GM18526 (cell line): Measurements from ENCODE around the gene FBXL4.

Experiments
- POLR2A ChIP-seq: IDR thresholded peaks from 3 replicates; pipeline ENCODE4 v1.6.1; 2011; ENCODE audit not compliant: insufficient read length; ENCODE audit errors: extremely low read depth

FBXL4 gene

DNA sequence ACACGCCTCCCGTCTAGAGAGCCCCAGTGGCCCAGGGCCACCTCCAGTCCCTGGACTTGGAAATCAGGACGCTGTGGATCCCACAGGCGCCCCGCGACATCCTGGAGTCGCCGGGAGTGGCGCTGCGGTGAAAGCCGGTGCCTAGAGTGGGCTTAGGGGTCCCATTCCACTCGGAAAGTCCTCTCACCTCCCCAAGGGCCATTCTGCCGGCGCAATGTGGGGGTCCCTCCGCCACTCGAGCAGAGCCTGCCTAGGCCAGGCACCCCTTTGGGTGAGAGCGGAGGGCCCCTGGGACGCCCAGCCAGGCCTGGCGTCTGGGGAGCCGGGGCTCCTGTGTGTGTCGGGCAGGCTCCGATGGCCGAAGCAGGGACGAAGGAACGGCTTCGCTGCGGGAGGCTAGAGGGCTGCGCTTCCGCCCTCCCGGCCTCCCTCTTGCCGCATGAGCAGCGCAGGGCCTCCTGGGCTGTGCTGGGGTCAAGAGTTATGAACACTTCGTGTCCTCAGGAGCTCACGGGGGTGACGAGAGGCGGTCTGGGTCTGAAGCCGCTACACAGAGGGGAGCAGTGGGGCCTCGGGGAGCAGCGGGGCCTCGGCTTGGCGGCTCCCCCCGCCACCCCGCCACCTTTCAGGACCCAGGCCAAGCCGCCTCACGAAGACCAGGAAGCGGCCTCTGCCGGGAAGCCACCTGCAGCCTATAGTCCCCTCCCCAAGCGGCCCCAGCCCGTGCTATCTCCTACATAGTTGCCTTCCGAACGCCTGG, 99.8 kb downstream of the FBXL4 start:
- TF ChIP-seq POLR2A: no peak

DNA sequence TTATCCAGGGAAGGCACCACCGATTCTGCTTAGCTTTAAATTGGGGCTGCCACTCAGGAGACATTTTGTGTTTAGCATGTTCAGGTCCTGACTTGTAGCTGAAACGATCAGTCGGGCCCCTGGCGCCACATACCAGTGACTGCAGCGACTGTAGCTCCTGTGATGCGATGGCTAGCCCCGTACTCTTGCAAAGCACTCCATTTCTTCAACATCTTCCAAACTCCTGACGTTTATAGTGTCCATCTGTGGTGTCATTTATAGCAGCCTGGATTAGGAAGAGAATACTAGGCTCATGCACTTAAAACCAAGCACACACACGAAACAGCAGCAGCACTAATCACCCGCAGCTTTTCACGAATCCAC, 100.3 kb downstream of the FBXL4 start:
- TF ChIP-seq POLR2A: no peak

DNA sequence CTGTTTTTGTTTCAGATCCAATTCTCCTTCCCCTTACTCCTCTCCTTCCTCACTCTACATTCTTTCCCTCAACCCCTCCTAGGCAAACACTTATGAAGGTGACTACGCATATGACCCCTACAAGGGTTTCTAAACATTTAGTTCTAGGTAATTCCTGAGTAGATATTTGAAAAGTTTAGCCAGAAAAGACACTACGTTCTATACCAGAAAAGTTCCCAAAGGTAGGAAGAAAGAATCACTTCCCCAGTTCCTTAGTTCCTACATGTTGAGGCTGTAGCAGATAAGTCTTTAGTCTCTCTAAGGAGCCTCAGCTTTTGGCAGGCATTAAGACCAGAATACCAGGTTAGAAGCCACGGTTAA, 101.7 kb downstream of the FBXL4 start:
- no peak for TF ChIP-seq POLR2A

DNA sequence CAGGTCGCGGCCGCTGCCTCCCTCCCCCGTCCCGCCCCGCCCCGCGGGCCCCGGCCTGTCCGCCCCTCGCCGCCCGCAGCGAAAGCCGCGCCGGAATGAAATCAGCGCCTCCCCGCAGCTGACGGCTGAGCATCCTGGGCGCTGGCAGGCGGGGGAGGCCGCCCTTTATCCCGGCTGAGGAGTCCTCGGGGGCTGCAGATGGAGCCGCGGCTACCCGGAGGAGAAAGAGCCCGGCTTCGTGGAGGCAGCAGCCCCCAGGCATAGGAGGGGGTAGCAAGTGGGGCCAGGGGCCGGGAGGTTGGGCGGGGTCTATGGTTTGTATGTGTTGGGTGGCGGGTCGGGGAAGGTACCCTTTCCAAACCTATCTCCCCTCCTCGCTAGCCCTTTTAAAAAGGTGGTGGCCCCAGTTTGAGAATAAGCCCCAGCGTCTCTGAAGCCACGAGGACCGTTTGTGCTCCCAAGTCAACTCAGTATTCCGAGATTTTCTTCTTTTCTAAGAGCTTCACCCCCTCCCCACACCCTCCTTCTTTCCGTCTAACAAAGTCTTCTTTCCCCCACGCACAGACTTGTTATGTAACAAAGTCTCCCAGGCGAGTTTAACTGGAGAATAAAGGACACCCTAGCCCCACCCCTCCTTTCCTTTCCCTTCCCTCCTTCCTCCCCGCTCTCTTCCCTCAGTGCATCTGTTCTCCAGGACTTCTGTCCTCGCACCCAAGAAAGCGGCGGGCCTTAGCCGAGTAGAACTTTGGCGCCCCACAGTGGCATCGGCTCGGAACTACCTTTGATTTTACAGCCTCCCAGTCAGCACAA, 102.3 kb downstream of the FBXL4 start:
- no peak for TF ChIP-seq POLR2A

DNA sequence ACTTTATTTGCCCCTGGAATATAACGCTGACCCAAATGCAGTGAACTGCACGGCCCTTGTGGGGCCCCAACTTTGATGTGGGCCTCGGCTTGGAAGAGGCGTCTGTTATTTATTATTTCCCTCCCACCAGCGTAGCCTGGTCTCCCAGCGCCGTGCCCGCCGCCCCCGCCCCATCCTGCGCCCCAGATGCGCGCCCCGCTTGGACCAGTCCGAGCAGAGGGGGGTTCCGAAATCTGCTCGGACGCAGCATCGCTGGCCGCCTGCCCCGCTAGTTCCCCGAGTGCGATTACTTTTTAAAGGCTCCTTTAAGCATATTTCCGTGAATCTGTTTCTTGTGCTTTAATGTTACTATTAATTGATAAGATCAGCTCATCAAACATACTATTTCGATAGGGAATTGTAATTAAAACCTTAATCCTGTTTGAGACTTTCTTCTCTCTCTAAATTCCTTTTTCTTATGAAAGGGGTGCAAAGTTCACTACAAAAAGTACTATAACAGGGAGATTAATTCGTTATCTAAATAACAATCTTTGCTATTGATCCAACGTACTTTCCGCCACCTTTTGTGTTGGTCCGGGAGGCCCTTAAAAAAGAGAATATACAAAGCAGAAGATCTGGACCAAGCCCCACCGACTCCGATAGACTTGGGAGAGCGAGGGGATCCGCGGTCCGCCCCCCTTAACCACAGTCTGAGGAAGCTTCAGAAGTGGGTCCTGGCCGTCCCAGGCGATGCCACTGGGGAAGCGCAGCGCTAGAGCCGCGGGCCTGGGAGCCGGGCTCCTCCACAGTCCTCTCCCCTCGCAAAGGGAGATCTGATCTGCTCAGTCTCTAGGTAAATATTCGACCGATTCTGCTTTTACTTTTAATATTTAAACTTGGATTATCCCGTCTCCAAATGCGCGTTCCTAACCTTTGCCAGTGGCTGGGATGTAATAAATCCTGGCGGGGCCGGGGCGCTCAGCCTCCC, 103.2 kb downstream of the FBXL4 start:
- TF ChIP-seq POLR2A: no peak

DNA sequence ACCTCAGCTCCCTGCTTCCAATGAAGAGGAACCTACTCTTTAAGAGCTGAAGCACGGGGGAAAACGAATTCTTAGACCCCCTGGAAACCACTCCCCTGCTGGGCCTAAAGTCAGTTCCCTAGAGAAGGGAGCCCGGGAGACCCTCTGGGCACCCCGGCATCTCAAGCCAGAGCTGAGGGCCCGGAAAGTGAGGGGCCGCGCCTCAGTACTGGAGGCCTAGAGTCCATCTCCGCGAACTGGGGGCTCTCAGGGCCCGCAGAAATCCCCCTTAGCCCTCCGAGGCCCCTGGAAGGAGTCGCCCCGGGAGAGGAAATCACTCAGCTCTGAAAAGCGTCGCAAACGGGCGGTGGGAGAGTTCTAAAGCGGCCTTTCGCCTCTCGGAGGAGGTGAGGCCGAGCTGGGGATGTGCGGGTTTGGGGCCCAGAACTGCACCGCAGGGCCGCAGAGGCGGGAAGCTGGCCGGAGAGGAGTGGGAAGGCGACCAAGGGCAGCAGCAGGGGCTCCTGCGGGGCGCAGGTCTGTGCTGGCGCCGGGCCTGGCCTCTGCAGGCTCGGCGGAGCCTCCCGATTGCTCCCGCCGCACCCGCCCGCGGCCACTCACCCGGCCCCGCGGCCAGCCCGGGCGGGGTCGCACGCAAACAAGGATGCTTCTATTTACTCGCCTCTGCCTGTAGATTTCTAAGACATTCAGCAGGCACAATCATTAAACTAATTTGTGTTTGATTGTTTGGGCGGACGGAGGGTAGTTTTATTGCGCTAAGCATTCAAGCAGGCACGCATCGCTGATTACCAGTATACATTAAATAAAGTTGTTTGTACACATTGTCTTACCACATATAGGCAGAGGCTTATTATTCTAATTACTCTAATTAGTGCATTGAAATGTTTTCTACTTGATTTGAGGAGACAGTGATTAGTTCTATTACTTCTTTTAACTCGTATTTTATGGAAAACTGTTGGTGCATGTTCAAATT, 104.2 kb downstream of the FBXL4 start:
- no peak for TF ChIP-seq POLR2A

DNA sequence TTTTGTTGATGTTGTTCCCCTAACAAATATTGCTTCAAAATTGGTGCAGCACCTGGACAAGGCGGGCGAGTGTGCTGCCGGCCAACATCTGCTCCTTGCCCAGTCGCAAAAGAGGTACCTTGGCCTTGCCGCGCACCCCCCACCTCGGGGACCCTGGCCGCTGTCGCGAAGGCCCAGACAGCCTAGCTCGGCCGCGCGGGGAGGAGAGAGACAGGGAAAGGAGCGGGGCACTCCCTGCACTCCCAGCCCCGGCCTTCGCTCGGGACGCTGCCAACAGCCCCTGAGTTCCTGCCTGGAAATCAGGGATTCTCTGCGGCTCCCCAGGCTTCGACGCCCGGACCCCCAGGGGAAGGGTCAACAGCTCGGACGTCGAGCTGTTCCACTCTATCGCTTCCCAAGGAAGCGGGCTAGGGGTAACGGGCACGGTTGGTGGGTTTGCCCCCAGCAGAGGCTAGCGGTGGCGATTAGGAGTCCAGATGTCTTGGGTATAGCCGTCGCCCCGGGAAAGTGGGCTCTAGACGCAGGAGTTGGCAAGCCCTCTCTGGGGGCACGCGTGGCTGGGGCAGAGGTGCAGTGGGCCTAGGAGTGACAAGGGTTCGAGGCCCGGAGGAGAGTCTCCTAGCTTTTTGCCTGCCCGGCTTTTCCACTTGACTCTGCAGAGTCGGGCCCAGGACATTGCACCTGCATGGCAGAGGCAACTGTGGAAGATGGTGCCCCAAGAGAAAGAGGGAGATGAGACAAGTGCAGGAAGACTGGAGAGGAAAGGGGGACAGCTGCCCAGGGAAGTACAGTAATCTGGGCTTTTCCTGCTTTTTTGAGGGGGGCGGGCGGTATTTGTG, 105.2 kb downstream of the FBXL4 start:
- no peak for TF ChIP-seq POLR2A

DNA sequence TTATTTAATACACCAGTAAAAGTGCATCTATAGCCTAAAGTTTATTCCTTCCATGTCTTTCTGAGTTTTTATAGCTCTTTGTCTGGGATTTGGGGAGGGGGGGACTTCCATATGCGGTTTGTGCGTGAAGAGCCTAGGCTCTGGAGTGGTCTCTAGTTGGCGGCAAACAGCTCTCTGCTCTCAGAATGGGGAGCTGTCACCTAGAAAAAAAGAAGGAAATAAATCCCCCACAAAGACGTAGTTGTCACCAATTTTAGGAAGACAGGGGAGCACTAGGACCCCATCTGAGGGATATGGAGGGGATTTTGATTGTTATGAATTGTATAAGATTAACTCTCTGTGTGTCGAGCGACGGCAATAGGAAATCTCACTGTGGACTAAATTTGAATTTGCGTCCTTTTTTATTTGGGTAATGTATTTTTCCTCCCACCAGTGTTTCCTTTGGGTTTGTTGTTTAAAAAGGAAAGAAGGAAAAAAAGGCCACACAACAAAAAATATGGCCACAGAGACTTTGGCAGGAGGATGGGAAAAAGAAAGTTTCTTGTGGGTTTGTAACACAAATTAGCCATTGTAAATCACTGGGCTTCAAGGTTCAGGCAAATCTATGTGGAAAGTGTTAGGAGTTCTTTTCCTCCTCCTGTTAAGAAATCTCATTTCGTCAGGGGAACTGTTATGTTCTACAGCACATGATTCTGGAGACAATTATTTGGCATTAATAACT, 106.0 kb downstream of the FBXL4 start:
- no peak for TF ChIP-seq POLR2A

DNA sequence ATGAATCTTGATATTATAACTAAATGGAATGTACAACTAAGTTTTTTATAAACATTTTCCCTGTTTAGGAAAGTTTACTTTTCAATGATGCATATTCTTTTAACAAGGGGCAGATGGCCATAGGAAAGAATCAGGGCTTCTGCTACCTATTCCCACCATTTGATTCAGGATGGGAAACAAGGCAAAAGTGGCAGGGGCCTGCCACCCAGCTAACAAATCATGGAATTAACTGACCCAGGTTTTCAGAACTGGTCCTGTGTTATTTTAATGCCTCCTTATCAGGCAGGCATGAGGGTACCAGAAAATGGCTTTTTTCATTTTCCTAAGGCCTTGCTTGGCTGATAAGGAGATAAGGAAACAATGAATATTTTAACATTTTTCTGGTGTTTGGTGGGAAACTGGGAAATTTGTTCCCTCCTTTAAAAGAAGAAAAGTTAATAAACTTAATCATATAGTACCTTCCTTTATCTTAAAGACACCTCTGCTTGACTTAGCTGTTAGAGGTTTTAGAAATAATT, 106.7 kb downstream of the FBXL4 start:
- TF ChIP-seq POLR2A: no peak

DNA sequence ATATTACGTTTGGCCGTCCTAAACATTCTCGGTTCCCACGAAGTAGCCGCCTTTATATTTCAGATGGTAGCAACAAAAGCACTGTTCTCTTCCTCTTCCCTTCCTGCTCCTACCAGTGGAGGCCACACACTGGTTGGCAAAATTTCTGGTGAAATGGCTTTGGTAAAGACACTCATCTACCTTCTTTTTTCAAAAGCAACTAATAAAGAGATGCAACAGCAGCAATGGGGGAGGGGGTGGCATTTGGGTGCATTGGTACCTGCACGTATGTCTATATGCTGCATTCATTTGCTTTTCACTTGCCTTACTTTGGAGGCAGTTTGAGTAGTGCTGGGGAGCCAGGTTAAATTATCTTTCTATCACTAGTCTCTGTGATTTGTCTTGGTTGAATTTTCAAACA, 107.4 kb downstream of the FBXL4 start:
- no peak for TF ChIP-seq POLR2A

DNA sequence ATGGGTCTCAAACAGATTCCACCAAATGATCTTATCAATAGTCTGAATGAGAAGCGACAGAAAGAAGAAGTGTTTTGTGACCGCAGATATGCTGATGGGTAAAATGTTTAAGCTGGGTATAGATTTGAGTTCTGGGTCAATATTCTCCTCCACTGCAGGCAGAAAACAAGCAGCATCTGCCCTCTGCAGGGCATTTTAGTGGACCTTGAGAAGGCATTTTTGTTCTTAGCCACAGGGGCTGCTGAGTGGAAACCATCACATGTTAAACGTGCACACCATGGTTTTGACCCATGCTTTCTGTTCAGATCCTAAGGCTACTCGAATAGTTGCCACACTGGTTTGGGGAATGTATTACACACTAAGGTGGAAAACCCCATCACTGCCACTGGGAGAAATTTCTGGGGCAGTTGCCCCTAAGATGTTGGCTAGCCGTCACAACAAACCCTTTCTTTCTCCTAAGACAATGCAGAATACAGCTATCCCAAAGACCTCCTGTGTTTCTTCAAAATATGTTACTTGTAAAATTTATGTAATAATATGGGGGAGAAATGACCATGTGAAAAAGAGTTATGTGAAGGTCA, 107.9 kb downstream of the FBXL4 start:
- TF ChIP-seq POLR2A: no peak

DNA sequence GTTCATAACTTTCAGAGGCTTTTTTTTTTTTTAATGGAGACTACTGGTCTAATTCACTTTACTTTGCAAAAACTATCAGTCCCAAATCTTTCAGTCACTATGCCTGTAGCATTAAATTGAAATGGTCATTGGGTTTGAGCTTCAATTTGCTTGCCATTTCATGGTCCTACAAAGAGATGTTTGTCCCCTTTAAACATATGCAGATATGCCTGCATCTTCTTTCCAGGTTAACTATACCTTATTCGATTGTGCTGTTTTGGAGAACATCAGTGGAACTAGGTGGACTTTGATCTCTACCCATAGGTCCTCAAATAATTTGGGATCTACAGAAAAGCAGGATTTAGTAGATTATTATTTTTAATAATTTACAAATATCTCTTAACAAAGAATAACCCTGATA, 108.8 kb downstream of the FBXL4 start:
- TF ChIP-seq POLR2A: no peak

DNA sequence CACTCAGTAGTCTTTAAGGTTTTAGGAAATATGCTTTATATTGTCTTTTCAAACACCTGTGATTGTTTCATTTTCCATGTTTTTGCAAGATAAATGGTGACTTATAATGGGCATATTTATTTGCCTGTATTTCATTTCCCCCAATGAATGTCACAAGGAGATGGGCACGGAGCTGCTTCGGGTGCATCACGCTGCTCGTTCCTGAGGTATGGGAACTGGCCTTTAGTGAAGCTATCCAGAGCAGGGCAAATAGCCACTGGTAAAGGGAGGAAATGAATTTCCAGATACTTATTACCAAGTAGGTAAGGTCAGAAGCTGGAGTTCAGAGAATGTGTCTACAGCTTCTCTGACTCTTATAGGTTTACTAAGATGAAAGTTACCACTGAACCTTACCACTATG, 109.7 kb downstream of the FBXL4 start:
- no peak for TF ChIP-seq POLR2A
